ENCODE data around the gene ALDH7A1. TPM values are rescaled to one million over a fixed set of nuclear protein-coding genes. Genes with fewer than 3 reads are reported as not detected.

ALDH7A1 gene
- total RNA-seq, 1 experiment from 2014 or later: 148 TPM

- Histone ChIP-seq H3K4me2 (ENCODE audit: insufficient read depth, insufficient read length, low read length) (no peak overlapping the region), H3K9ac (ENCODE audit: extremely low read depth, insufficient read length, low read length) (no peak overlapping the region), H3K23ac (ENCODE audit: insufficient read length, low read depth, low read length) (no peak overlapping the region), H3K23me2 (ENCODE audit: insufficient read length, low read depth, low read length, poor library complexity, severe bottlenecking) (no peaks in the 10 kb centered on the region), H3T11ph (ENCODE audit: low read length) (no peak overlapping the region), H4K20me1 (ENCODE audit: control insufficient read depth, insufficient read depth, insufficient read length) (no peaks in the 10 kb centered on the region), H2BK120ac (ENCODE audit: low read depth, low read length, poor library complexity, severe bottlenecking) (no peak overlapping the region), H3K14ac (ENCODE audit: insufficient read depth, low read length) (no peak overlapping the region), H3K27ac (ENCODE audit: insufficient read length, low read depth, low read length) (no peak overlapping the region), H3K4me1 (ENCODE audit: insufficient read depth, low read length) (no peaks in the 10 kb centered on the region), H4K5ac (ENCODE audit: insufficient read length, low read depth, low read length) (no peak overlapping the region), H2AK5ac (ENCODE audit: insufficient read length, low read length) (no peak overlapping the region), H2BK15ac (ENCODE audit: low read depth, low read length) (no peak overlapping the region), H2BK20ac (ENCODE audit: low read depth, low read length, poor library complexity, severe bottlenecking) (no peak overlapping the region), H2AFZ (ENCODE audit: low read length) (no peak overlapping the region), H3K18ac (ENCODE audit: insufficient read length, low read depth, low read length) (no peak overlapping the region), H3K4ac (ENCODE audit: low read depth, low read length) (no peak overlapping the region), H2BK5ac (ENCODE audit: insufficient read length, low read length) (no peak overlapping the region), H3K56ac (ENCODE audit: insufficient read length, low read depth, low read length) (no peak overlapping the region), H4K8ac (replicated peaks; ENCODE audit: insufficient read length, low read depth, low read length) (no peak overlapping the region), H3K9me3 (ENCODE audit: control insufficient read depth, low read depth, low read length) (no peaks in the 10 kb centered on the region), H4K91ac (ENCODE audit: insufficient read length, low read depth, low read length) (no peak overlapping the region), H3K27me3 (ENCODE audit: insufficient read depth, low read length) (no peaks in the 10 kb centered on the region), H3K79me1 (ENCODE audit: insufficient read depth, low read depth, low read length, poor library complexity, severe bottlenecking) (no peaks in the 10 kb centered on the region), H2BK12ac (ENCODE audit: insufficient read length, low read depth, low read length) (no peak overlapping the region), H3K79me2 (ENCODE audit: insufficient read depth, low read length) (no peaks in the 10 kb centered on the region)
- WGBS (ENCODE audit: extremely low coverage, insufficient read length, low lambda C conversion rate): no CpG with 5 or more reads among the region's 4 CpGs
- Mint-ChIP-seq H3K9me3 (peaks cover 0 to 3% of the 10 kb centered on the region in 2 experiments; a peak in 1 of 5 replicates), H3K27me3 (ENCODE audit: low read depth) (no peaks in the 10 kb centered on the region), H3K27ac (peak overlapping the region in 1 of 3 experiments; percentile 5; a peak in 3 of 7 replicates), H3K4me1 (no peaks in the 10 kb centered on the region; a peak in 1 of 4 replicates), H3K4me3 (no peak overlapping the region), H3K36me3 (ENCODE audit: insufficient read depth in 1 of 3, low read depth in 3 of 3) (no peaks in the 10 kb centered on the region; a peak in 1 of 7 replicates)
- DNase-seq: no peak
- TF ChIP-seq, protein P1, sequence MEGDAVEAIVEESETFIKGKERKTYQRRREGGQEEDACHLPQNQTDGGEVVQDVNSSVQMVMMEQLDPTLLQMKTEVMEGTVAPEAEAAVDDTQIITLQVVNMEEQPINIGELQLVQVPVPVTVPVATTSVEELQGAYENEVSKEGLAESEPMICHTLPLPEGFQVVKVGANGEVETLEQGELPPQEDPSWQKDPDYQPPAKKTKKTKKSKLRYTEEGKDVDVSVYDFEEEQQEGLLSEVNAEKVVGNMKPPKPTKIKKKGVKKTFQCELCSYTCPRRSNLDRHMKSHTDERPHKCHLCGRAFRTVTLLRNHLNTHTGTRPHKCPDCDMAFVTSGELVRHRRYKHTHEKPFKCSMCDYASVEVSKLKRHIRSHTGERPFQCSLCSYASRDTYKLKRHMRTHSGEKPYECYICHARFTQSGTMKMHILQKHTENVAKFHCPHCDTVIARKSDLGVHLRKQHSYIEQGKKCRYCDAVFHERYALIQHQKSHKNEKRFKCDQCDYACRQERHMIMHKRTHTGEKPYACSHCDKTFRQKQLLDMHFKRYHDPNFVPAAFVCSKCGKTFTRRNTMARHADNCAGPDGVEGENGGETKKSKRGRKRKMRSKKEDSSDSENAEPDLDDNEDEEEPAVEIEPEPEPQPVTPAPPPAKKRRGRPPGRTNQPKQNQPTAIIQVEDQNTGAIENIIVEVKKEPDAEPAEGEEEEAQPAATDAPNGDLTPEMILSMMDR (conservative IDR thresholded peaks at IDR 0.05): no peak
Measured at GRCh38 chr5:126531543-126532120, 63.4 kb downstream of the ALDH7A1 start.
